ENCODE results near the gene ISL2. TPM values are rescaled to one million over a fixed set of nuclear protein-coding genes. Genes with fewer than 3 reads are reported as not detected.

ISL2 gene
- total RNA-seq, 1 donor, result not detected

DNA sequence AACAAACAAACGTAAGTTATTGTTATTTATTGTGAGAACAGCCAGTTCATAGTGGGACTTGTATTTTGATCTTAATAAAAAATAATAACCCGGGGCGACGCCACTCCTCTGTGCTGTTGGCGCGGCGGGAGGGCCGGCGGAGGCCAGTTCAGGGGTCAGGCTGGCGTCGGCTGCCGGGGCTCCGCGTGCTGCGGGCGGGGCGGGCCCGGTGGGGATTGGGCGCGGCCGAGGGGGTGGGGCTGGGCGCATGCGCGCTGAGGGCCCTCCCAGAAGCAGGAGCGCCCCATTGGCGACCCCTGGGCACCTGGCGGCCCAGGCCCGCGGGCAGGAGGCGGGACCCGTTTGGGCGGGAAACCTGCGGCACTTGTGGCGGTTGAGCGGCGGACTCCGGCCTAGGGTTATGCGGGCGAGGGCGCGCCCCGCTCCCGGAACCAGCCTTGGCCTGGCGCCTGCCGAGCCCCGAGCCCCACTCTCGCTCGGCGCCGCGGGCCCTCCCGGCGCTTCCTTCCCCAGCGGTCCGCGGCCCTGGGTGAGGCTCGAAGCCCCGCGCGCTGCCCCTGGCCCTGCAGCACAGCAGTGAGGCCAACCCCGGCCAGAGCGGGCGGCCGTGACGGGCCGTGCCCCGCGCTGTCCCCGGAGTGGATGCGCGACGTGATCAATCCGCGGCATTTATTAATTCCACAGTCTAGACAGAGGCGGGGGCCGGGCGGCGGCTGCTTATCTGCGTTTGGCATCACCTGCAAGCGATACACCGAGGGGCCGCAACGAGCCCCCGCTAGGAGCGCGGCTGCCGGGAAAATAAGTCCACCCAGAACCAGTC is 6.0 kb downstream of the ISL2 start:
- no peak overlapping the region for H3K4me3 ChIP-seq (ENCODE audit: low read depth, low read length)
- no peak for DNase-seq (ENCODE audit: low read depth)
- TF ChIP-seq, protein P1, sequence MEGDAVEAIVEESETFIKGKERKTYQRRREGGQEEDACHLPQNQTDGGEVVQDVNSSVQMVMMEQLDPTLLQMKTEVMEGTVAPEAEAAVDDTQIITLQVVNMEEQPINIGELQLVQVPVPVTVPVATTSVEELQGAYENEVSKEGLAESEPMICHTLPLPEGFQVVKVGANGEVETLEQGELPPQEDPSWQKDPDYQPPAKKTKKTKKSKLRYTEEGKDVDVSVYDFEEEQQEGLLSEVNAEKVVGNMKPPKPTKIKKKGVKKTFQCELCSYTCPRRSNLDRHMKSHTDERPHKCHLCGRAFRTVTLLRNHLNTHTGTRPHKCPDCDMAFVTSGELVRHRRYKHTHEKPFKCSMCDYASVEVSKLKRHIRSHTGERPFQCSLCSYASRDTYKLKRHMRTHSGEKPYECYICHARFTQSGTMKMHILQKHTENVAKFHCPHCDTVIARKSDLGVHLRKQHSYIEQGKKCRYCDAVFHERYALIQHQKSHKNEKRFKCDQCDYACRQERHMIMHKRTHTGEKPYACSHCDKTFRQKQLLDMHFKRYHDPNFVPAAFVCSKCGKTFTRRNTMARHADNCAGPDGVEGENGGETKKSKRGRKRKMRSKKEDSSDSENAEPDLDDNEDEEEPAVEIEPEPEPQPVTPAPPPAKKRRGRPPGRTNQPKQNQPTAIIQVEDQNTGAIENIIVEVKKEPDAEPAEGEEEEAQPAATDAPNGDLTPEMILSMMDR (IDR thresholded peaks at IDR 0.05; ENCODE audit: insufficient read depth, low read depth, low read length), result no peak

DNA sequence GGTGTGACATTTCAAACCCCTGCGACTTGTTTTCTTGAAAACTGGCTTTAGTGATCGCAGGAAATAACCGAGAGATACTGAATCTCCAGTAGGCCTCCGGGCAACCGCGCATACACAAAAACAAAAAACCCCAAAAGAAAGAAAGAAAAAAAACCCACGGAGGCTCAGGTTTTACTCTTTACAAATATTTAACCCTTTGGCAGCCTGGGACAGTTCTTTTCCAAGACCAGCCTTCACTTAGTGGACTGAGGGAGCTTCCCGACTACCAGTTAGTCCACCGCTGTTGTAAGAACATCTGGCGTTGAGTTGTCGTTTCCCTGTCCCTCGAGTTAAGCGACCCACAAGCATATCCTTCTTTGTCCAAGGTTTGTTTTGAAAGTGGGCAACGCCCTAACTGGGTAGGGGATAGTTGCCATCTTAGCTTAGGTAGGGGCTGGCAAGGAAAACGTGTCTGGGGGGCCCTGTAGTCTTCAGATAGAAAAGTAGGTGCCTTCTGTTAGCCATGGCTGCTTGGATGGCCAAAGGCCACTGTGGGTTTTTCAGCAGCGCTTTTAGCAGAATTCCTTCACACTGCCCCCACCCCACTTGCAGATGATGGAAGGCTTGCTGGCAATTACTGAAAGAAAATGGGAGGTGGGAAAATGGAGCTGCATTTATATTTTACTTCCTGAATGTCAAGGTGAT is 6.9 kb downstream of the ISL2 start:
- TF ChIP-seq, protein P1 (IDR thresholded peaks at IDR 0.05; ENCODE audit: insufficient read depth, low read depth, low read length), result no peak
- H3K4me3 ChIP-seq (ENCODE audit: low read depth, low read length), result no peak overlapping the region
- DNase-seq (ENCODE audit: low read depth), result no peak

DNA sequence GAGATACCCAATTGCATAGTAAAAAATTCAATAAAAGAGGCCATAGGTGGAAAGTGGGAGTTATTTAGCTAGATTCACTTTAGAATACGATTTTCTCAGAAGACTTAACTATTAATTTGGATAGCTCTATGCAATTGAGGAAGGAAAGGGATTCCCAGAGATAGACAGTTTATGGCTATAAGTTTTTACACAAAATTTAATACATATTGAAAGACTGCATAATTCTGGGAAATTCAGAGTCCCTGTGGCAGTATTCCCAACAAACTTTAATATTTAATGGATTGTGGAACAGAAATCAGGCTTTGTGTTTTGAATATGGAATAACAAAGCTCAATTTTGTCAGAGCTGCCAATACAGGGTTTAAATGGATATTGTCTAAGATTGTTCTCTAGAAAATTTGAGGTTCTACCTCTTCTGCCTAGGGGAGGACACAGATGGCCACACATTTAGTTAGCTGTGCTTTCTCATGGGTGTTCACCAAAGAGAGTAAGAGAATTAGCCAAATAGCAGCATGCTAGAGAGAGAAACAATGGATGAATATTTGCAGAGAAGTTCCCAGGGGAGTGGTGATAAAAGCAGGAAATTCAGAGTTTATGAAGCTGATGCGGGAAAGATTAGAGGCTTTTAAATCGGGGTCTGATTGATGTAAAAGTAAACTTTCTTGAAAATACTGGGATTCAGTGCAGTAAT is 8.5 kb downstream of the ISL2 start:
- TF ChIP-seq, protein P1 (IDR thresholded peaks at IDR 0.05; ENCODE audit: insufficient read depth, low read depth, low read length), result no peak
- H3K4me3 ChIP-seq (ENCODE audit: low read depth, low read length), result no peak overlapping the region
- no peak for DNase-seq (ENCODE audit: low read depth)

DNA sequence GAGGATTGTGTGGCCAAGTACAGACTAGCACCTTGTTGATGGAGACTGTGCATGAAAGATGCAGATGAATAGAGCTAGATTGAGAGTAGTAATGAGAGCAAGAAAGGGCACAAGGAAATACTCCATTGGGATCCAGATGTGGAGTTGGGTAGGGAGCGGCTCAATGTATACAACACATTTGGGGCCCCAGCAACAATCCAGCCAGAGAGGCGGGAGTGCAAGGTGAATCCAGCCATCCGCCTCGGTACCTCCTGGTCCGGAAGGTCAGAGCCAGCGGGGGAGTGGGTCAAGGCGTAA is 9.0 kb downstream of the ISL2 start:
- no peak for DNase-seq (ENCODE audit: low read depth)
- H3K4me3 ChIP-seq (ENCODE audit: low read depth, low read length), result no peak overlapping the region
- TF ChIP-seq, protein P1 (IDR thresholded peaks at IDR 0.05; ENCODE audit: insufficient read depth, low read depth, low read length), result no peak

DNA sequence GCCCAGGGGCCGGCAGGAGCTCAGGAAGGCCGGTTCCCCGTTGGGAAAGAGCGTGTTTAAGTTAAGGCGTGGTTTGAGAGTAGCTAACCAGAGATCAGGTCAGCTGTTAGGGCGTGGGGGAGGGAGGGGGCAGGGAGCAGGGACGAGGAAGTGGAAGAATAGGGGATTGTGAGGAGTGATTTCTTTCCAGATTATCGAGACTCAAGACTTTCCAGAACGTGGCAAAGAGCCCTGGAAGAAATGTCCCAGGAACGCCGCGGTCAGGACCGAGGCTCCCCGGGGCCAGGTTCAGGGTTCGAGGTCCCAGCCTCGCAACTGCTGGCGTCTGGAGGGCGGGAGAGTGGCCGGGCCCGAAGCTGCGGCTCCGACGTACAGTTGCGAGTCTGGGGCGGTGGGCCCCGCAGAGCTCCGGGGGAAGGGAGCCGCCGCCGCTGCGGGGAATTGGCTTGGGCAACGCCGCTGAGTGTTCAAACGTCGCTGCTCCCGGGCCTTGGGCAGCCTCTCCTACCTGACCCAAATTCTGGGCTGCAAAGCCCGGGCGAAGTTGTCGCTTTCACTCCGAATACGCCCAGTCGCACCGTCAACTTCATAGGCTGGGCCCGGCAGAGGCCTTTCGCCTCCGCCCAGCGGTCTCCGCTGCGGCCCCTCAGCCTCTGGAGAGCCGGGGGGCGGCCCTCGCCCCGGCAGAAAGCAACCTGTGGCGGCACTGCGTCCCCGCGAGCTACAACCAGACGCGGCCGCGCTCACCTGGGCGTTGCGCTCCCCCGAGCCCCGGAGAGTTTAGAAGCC is 9.5 kb downstream of the ISL2 start:
- H3K4me3 ChIP-seq (ENCODE audit: low read depth, low read length), result peak overlapping the region; percentile 31
- no peak for DNase-seq (ENCODE audit: low read depth)
- TF ChIP-seq, protein P1 (IDR thresholded peaks at IDR 0.05; ENCODE audit: insufficient read depth, low read depth, low read length), result no peak

DNA sequence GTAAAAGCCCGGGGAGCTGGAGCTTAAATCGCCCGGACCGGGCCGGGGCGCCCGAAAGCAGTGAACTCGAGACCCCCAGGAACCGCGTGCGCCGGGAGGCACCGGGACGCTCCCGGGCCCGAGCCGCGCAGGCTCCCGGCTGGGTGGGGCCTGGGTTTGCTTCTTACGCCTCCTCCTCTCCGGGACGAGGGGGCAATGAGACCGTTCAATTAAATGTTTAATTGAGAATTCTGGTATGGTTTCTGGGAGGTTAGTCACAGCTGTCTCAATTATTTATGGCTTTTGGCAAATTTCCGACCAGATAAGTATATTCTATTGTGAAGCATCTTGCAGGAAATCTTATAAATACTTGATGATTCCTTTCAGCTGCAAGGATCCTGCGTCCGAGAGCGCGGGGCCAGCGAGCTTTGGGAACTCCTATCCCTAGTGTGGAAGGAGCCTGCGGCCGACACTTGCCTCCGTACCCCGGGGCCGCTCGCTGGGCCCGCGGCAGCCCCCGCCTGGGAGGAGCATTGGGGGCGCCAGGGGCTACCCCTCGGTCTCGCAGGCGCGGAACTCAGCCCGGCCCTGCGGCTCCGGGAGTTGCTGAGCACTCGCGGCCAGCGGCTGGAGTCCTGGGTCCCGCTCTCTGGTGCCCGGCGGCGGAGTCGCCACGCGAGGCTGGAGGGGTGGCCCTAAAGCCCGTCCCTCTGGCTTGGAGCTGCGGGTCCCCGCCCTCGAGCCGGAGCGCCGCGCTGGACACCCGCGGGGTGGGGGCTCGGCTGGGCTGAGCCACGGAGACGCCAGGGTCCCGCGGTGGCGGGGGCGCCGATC is 10.3 kb downstream of the ISL2 start:
- H3K4me3 ChIP-seq (ENCODE audit: low read depth, low read length), result peak overlapping the region; percentile 31
- DNase-seq (ENCODE audit: low read depth), result peak; percentile 36
- TF ChIP-seq, protein P1 (IDR thresholded peaks at IDR 0.05; ENCODE audit: insufficient read depth, low read depth, low read length), result no peak

Data from fibroblast of villous mesenchyme (primary cell).